Measurements from ENCODE around the gene NELFB. TPM values are rescaled to one million over a fixed set of nuclear protein-coding genes. Genes with fewer than 3 reads are reported as not detected.

Gene NELFB
- total RNA-seq, 1 experiment from 2014 or later, result 75.6 TPM

DNA sequence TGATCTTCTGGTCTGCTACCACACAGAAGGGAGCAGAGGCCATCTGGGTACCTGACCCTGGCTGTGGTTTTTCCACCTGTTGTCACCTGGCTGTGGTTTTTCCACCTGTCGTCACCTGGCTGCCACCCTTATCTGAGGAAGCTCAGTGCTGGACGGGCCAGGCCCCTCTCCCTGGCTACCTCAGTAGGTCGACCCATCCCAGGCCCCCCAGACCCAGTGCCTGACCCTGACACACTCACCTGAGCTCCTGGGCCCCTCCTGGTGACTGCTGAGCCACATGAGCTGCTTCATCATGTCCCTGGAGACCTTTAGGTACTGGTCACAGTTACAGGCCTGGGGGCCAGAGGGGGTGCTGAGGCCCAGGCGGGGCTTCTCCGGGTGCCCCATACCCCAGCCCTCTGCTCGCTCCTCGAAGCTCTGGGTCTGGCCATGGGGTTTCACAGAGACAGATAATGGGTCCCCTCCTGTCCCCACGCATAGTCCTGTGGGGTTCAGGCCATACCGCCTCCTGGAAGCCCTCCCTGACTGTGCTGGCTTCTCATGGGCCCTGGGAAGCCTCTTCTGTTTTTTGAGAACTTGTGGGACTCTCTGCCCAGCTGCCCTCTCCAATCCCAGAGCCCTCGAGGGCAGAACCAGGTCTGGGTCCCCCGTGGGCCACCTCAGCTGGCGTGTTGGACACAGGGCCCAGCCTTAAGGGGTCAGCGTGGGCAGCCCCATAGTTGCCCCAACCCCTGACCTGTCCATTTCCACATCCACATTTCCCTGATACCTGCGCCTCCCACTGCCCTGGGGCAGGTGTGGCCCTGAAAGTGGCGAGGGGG is 54.5 kb downstream of the NELFB start:
- Histone ChIP-seq H3K27me3 (no peaks in the 10 kb centered on the region), H3K4me3 (no peak overlapping the region), H3K9me3 (no peaks in the 10 kb centered on the region), H3K36me3 (no peaks in the 10 kb centered on the region)
- no peak for DNase-seq

DNA sequence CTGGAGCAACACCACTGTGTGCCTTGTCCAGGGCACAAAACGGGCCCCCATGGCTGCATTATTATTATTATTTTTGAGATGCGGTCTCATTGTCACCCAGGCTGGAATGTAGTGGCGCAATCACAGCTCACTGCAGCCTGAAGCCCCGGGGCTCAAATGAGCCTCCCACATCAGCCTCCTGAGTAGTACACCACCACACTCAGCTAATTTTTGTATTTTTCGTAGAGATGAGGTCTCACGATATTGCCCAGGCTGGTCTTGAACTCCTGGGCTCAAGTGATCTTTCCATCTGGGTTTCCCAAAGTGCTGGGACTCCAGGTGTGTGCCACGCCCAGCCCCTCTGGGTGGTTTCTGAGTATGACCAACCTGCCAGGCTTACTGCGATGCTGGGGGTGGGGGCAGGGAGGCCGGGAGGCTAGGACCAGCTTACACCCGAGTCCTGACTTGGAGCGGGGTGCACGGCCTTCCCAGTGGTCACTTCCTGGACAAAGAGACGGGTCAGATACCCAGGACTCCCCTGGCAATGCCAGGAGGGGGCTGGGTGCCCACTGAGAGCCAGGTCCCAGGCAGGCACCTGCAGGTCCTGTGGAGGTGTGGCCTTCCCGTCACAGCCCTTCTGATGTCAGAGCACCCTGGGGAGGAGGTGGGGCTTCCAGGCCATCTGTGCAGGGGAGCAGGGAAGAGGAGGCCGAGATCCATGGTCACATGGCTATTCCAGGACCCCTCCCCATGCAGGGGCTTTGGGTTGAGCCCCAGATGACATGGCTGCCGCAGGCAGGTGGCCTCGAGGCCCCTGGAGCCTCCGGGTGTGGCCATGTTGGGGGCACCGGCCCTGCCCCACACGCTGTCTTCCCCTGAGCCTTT is 55.3 kb downstream of the NELFB start:
- H3K27me3 ChIP-seq, result no peaks in the 10 kb centered on the region
- no peaks in the 10 kb centered on the region for H3K9me3 ChIP-seq
- no peaks in the 10 kb centered on the region for H3K36me3 ChIP-seq
- no peak for DNase-seq
- H3K4me3 ChIP-seq, result no peak overlapping the region

DNA sequence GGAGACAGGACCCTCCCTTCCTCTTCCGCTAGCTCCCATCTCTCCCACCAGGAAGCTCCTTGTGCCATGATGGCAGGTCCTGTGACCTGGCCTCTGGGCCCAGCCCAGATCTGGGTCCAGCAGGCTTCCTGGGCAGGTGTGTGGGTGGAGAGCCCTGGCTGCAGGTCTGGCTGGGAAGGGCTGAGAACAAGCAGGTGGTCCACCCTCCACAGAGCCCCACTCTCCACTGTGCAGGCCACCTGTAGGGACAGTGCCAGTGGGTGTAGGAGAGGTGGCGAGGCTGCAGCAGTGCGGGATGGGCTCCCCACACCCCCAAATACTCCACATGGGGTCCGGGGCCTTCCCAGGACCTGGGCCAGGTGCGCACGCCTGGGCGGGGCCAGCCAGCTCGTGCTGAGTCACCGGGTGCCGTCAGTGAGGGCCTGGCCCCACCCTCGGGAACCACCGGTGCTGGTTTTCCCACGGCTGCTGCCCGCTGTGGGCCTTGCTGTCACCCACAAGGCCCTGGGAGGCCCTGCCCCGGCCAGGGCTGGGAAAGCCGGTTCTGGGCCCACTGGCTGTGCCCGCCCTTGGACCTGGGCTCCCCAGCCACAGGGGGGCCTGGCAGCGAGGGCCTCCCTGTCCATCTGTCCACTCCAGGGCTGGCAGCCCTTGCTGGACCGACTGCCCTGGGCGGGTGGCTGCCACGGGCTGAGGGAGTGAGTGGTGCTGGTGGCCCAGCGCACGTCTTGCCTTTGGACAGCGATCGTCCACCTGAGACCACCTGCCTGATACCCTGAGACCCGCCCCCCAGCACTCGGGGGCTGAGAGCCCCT is 56.3 kb downstream of the NELFB start:
- Histone ChIP-seq H3K27me3 (no peaks in the 10 kb centered on the region), H3K9me3 (no peaks in the 10 kb centered on the region), H3K36me3 (no peaks in the 10 kb centered on the region), H3K4me3 (no peak overlapping the region)
- DNase-seq, result no peak

DNA sequence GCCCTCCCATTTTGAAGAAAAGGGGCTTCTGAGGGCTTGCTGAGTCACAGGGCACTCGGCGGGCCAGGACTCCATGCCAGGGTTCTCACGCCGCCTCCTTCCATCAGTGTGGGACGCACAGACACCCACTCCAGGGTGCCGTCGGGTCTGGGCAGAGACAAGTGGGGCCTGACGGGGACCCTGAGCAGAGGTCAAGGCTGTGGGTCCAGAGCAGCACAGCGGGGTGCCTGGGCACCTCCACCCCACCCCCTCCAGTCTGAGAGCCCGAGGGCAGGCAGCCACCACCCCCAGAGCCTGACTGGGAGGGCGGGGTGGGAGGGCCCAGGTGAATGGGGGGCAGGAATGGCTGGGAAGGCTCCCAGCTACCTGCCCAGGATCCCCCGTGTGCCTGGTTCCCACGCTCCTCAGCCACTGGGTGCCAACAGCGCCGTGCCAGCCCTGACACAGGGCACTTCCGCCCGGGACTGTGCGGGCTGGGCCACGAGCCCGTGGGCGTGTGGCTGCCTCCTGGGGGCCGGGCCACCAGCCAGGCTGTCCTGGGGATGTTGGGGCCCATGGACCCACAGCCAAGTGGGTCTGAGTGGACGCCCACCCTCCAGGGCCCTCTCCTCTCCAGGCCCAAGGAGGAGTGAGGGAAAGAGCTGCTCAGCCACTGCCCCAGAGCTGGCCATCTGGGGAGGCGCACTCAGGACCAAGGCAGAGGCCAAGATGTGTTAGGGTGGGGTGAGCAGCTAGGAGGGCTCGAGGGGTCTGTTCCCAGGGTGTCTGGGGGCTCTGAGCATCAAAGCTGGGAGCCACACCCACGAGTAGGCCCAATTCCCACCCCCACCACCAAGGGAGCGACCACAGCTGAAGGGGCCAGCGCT is 57.1 kb downstream of the NELFB start:
- no peaks in the 10 kb centered on the region for H3K36me3 ChIP-seq
- no peak for DNase-seq
- no peaks in the 10 kb centered on the region for H3K27me3 ChIP-seq
- H3K9me3 ChIP-seq, result no peaks in the 10 kb centered on the region
- H3K4me3 ChIP-seq, result no peak overlapping the region

DNA sequence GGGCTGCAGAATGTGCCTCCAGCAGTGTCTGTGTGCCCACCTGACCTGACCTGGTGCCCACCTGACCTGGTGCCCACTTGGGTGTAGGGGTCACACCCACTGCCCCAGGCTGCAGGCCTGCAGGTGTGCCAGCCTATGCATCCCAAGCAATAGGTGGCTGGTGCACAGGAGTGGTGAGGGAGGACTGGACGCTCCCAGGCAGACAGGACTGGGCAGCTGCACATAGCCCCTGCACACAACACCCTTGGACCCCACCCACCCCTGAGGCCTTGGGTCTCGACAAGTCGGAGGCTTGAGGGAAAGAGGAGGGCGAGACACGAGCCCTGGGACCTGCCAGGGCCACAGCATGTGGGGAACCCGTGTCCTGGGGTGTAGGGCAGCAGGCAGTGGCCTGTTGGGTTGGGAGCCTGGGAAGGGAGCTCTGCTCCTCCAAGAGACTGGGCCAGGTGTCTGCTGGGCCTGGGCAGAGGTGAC is 57.8 kb downstream of the NELFB start:
- DNase-seq, result no peak
- Histone ChIP-seq H3K9me3 (no peaks in the 10 kb centered on the region), H3K36me3 (no peaks in the 10 kb centered on the region), H3K27me3 (no peaks in the 10 kb centered on the region), H3K4me3 (no peak overlapping the region)

DNA sequence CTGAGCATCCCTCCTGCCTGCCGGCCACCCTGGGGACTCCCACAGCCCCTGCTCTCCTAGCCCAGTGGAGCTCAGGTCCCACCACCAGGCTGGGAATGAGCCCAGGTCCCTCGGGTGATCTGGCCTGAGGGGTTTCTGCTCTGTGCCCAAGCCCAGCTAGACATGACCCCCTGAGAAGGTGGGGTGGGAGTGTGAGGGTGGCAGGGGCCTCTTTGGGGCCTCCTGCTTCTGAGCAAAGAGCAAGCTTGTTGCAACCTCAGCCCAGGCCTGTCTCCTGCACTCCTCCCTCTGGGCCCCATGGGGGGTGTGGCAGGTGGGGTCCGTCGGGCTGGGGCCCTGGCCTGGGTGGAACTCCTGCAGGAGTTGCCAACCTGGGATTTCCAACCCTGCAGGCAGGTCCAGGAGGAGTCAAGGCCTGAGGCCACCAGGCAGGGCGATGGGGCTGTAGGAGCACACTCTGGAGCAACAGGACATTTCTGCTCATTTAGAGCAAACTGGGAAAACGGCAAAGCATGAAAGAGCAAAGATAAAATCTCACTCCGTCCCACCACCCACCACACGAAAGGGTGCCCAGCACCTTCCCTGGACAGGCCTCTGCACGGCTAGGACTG is 58.3 kb downstream of the NELFB start:
- Histone ChIP-seq H3K4me3 (no peak overlapping the region), H3K36me3 (no peaks in the 10 kb centered on the region), H3K9me3 (no peaks in the 10 kb centered on the region), H3K27me3 (no peaks in the 10 kb centered on the region)
- DNase-seq, result no peak

DNA sequence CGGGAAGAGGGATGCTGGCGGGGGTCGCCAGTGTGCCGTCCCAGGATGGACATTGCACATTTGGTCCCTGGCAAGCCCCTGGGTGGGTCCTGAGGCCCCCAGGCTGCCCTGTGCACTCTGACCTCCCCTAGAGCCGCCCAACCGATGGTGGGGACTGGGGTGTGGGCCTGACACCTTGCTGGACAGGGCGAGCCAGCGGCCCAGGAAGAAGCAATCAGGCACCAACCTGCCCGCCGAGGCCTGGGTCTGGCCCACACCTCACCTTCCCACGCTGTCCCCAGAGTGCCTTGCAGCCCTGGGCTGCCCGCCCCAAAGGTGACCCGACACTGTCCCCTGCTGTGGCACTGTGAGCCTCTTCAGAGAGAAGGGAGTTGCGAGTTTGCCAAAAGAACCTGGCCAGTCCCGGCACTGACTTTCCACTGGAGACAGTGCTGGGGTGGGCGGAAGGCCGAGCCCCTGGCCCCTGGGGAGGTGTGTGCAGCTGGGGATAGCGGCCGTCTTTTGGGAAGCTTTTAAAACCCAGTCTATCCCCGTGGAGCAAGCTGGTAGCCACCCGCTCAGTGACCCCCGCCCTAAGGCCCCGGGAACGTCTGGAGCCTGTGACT is 58.9 kb downstream of the NELFB start:
- Histone ChIP-seq H3K4me3 (no peak overlapping the region), H3K9me3 (no peaks in the 10 kb centered on the region), H3K36me3 (no peaks in the 10 kb centered on the region), H3K27me3 (no peaks in the 10 kb centered on the region)
- no peak for DNase-seq

DNA sequence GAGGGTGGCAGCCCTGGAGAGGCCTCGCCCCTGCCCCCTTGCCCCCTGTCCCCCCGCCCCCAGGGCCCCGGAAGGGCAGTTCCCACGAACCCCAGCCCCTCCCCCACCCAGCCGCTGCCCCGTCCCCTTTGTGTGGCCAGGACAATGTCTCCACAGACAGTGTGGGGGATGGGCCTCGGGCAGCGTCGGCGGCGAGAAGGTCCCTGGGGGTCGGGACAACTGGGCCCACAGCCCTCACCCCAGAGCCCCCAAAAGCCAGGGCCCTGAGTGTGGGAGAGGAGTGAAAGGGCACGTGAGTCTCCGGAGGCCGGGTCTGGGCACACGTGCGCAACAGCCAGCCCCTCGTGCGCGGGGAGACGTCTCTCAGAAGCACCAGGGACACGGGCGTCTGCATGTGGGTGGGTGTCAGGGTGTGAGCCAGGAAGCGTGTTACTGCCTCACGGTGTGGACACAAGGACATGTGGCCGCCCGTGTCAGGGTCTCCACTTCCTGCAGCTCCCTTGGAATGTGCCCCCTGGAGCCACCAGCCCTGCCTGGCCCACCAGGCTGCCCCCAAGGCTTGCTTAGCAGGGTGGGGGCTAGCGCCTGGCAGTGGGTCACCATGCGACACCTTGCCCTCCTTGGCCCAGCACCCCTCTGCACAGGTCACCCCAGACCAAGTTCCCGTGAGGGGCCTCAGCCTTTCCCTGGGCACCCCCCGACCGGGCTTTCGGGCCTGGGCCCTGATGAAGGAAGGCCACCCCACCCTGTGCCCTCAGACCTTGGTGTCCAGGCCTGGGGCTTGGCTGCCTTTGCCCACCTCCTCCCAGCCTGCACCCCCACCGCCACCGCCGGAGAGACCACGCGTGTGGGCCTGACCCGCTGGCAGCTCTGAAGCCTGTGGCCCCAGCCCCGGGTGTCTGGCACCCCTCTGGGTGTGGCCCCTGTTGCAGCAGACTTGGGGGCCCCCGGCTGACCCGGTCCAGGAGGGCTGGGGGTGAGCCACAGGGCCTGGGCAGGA is 59.7 kb downstream of the NELFB start:
- Histone ChIP-seq H3K27me3 (no peaks in the 10 kb centered on the region), H3K9me3 (no peaks in the 10 kb centered on the region), H3K36me3 (no peaks in the 10 kb centered on the region), H3K4me3 (no peak overlapping the region)
- no peak for DNase-seq

DNA sequence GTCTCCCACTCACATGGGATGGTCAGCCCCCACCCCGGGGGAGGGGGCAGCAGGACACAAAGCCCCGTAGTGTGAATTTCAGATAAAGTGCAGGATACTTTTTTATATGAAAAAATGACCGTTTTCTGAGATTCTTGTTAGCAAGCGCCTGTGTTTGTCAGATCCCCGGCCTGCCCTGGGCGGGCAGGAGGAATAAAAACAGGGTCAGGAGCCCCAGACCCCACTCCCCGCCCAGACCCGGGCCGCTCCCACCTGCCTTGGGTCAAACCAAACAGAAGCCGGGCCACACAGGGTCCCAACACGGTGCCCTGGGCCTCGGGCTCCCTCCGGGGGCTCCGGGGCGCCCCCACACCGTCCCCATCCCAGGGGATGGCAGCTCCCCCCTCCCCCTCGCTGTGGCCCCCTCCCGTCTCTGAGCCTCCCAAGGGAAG is 60.5 kb downstream of the NELFB start:
- Histone ChIP-seq H3K36me3 (no peaks in the 10 kb centered on the region), H3K9me3 (no peaks in the 10 kb centered on the region), H3K4me3 (no peak overlapping the region), H3K27me3 (no peaks in the 10 kb centered on the region)
- DNase-seq, result no peak

DNA sequence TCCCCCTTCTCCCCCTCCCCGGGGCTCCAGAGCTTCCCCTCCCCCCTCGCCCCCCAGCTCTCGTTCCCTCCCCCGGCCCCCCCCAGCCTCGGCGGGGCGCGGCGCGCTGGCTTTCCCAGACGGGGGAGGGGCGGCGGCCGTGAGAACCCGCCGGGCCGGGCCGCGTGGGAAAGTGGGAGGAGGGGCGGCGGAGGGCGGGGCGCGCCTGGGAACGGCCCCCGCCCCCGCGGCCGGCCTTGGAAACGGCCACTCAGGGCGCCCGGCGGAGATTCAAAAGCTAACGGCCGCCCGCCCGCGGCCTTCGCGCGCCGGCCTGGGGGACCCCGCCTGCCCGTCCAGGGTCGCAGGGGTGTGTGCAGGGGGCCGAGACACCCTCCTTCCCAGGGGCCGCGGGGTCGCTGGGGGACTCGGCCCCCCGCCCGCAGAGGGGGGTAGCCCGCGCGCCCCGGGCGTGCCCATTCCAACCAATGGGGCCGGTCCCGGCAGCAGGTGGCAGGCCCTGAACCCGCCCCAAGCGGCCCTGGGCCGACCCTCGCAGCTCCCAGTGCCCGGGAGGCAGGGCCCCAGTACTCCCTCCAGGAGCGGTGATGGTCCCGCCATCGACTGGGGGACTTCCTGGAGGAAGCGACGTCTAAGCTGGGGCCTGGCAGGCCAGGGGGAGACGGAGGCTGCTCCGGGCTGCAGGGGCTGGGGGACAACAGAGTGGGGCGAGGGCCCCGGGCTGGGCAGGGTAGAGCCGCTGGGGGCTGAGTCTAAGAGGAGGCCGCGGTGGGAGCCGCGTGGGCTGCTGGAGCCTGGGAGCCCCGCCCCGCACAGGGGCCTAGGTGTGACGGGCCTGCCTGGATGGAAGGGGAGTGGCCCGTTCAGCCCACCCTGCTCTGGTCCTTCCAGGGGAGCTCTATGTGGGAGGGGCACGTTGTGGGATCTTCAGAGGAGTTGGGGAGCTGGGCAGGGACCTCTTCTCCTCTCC is 61.2 kb downstream of the NELFB start:
- DNase-seq, result no peak
- no peak overlapping the region for H3K4me3 ChIP-seq

DNA sequence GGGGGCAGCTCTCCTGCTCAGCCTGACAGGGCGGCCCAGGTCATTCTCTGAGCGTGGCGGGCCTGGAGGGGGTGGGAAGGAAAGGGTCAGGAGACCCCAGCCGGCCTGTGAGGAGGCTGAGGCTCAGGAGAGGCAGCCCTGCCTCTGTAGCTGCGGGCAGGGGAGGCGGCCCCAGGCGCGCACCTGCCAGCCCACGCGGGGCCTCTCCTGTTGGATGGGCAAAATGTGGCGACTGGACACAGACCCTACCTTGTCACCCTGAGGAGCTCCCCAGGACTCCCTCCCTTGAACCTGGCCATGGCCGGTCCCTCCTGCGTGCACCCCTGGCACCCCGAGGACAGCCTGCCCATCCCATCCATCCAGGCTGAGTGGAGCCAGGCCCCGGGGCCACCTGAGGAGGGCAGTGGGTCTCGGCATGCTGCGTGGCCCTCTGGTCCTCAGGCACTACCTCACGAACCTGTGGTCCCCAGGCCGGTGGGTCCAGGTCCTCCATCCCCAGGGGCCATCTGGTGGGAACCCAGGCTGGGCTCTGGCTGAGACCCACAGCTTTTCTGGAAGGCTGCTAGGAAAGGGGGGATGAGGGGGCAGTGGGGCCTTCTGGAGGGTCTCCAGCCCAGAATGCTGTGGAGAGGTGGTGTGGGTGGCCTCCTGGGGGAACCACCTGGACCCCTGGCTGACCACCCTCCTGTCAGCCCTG is 62.0 kb downstream of the NELFB start:
- Histone ChIP-seq H3K36me3 (no peaks in the 10 kb centered on the region), H3K4me3 (no peak overlapping the region), H3K27me3 (no peaks in the 10 kb centered on the region), H3K9me3 (no peaks in the 10 kb centered on the region)
- no peak for DNase-seq

More for the DNA sequence above, 61.2 kb downstream of the NELFB start:
- Histone ChIP-seq H3K36me3 (no peaks in the 10 kb centered on the region), H3K9me3 (no peaks in the 10 kb centered on the region), H3K27me3 (no peaks in the 10 kb centered on the region)

DNA sequence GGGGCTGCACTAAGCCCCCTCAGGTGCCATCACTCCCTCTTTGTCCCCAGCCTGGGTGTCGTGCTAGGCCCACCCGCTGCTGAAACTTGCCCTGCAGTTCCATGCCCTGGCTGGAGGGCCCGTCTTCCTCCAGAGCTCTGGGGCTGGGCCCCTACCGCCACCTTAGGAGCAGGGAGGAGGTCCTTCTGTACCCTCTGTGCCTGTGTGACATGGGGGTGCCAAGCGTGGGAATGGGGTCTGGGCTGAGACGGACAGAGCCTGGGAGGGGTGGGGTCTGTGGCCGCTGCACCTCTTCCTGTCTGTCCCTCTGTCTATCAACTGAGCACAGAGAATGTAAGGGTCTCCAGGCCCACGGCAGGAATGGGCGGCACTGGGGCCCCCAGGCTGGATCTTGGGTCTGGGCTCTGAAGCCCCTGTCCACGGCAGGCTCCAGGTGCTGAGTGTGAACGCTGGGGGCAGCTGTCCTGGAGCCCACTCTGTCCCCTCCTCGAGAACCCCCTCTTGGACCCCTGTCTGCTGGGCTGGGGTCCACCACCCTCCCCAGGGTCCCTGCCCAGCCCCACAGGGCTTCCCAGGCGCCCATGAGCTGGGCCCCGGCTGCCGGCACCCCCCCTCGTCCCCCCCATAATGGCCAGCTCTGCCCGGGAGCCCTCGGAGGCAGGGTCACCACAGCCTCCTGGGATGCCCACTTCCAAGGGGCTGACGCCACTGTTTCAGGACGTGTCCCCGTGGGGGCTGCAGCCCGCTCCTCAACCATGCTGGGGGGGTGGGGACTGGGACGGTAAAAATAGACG is 62.8 kb downstream of the NELFB start:
- Histone ChIP-seq H3K27me3 (no peaks in the 10 kb centered on the region), H3K36me3 (no peaks in the 10 kb centered on the region), H3K4me3 (no peak overlapping the region), H3K9me3 (no peaks in the 10 kb centered on the region)
- no peak for DNase-seq
